ENCODE measurements around the gene ALDH1L1.
A peak's percentile ranks its signal among the peaks of the same experiment; 100 is the strongest.

ALDH1L1 gene

DNA sequence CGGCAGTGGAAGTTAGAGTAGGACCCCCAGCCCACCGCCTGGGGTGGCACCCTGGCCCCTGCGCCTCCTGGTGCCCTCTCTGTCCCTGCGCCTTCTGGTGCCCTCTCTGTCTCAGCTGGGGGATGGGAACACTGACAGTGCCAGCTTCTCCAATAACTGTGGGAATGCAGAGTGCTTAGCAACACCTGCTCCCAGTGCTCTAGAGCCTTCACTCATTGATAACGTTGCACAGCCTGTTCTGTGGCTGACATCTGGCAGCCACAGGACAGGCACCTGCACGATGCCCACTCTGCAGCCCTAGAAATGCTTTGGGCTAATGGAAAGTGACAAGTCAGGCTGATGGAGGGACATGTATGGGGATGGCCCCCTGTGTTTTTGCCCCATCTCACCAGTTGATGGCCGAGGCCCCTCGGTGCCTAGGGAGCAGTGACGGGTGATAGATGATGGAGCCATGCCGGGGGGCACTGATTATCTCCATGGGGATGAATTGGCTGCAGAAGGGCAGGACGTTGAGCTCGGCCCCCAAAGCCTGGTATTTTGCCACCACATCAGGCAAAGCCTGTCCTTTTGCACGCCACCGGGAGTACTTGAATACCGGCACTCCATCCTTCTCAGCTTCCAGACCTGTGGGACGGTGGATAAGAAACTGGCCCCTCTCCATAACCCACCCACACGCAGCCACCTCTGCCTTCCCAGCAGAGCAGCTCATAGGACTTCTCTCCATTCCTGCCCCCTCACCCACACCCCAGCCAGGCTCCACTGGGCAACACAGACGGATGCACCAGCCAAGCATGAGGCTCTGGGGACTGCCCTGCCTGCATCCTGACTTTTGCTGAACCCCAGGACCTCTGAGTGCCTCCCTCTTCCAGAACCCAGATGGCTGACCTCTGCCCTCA lies 22.1 kb downstream of the ALDH1L1 start:
- intact Hi-C loops (cut with DNase I) = no loop called here
- peak in 2 of 42 donors; percentile 20 to 31 for DNase-seq

DNA sequence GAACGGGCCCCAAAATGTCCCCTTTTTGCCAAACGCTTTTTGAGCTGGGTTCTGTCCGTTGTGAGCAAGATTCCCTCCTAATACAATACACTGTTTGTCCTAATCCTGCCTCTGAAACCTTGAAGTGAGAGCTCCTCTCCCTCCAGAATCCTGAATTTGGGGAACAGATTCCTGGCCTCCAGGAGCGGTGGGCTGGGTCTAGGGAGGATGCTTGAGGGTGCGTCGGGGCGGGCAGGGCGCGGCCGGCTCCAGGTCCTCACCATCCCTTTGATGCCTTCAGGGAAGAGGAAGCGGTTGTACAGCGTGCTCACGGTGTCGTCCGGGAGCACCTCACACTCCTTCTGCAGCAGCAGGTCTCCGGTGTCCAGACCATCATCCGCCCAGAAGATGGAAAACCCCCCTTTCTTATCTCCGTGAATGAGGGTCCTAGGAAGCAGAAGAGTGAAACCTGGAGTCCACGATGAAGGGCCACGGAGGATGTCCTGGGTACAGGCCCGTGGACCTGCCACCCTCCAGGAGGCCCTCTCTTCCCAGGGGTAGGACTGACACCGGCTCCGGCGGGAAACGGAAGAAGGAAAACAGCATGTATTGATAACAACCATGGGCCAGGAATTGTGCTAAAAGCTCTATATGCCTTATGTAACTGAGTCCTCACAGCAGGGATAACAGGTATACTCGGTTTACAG lies 23.2 kb downstream of the ALDH1L1 start:
- DNase-seq = peak in 2 of 42 donors; percentile 15 to 31
- intact Hi-C loops (cut with DNase I) = no loop called here

DNA sequence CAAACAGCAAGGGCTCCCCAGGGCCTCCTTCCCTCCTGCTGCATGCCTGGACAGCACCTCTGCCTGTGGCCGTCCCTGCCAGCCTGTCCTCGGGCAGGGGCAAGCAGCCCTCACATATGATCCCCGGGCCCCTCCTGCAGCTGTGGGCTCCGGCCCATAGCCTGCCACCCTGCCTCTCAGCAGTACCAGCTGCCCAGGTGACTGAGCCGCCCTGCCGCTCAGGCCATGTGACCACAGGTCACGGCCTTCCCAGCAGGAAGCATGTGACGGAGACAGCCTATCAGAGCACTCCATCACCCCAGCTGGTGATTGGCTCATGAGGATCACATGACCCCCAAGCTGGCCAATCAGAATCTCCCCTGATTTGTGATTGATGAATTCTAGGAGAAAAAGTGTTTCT lies 23.9 kb downstream of the ALDH1L1 start:
- intact Hi-C loops (cut with DNase I) = no loop called here
- peak in 3 of 42 donors; percentile 5 to 40 (median 32) for DNase-seq

DNA sequence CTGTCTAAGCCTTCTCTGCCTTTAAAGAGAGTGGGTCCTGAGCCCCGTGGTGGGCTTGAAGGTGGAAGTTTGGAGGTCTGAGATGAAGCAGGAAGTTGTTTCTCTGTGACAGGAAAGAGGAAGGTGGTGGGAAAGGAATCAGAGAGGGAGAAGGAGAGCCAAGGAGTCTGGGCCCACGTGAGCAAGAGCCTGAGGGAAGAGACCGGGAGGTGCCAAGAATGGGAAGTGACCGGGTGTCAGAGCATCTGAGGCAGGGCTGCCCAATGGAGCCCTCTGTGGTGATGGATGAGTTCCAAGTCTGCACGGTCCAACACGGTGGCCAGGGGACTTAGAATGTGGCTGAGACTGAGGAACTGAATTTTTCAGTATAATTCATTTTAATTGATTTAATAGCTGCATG lies 24.6 kb downstream of the ALDH1L1 start:
- DNase-seq = peak in 3 of 42 donors; percentile 8 to 37 (median 15)
- intact Hi-C loops (cut with DNase I) = no loop called here

DNA sequence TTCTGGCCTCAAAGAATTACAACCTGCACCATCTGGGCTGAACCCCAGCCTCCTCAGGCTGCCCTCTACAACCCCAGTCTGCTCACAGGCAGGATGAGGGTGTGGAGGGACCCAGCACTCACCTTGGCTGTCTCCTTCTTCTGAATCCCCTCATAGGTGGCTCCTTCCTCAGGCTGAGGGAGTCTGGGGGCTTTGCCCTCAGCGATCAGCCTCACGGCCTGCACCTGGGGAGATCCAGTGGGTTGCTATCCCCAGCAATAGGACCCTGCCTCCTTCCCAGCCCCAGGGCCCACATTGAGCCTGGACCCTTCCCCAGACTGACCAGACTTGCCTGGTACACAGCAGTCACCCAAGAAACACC lies 25.1 kb downstream of the ALDH1L1 start:
- intact Hi-C loops (cut with DNase I) = no loop called here
- peak in 3 of 42 donors; percentile 3 to 8 (median 6) for DNase-seq

DNA sequence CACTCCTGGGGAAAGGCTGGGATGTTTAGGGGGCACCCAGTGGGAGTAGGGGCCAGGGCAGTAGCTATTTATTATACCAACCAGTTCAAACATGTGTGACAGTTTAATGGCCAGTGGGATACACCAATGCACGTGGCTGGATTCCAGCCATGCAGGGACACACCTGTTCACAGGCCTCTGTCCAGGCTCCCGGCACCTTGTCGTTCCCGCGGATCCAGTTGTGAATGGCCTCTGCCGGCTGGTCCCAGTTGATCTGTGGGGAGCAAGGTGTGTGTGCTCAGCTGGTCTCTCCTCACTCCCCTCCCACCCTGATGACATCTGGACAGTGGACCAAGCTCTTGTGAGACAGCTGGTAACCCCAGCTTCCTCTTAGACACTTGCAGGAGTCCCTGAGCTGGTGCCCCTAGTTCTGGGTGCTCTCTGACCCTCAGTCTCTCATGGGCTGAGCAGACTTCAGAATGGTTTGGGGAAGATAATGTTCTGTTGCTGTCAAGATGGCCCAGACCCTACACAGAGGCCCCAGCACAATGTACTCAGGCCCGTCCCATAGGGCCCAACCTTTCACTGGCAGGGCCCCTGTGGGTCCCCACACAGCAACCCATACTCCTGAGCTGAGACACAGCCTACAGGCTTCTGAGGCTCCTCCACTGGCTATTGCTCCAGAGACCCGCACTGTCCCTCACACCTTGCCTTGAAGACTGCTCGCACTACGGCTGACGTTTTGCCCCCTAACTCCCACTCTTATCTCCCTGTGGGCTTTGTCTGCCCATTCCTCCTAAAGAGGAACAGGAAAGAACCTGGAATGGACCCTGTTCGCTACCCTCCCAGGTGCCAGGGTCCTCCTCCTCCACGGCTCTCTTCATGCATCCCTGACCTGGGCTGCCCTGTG lies 25.8 kb downstream of the ALDH1L1 start:
- intact Hi-C loops (cut with DNase I) = no loop called here
- peak in 3 of 42 donors; percentile 12 to 35 (median 20) for DNase-seq

DNA sequence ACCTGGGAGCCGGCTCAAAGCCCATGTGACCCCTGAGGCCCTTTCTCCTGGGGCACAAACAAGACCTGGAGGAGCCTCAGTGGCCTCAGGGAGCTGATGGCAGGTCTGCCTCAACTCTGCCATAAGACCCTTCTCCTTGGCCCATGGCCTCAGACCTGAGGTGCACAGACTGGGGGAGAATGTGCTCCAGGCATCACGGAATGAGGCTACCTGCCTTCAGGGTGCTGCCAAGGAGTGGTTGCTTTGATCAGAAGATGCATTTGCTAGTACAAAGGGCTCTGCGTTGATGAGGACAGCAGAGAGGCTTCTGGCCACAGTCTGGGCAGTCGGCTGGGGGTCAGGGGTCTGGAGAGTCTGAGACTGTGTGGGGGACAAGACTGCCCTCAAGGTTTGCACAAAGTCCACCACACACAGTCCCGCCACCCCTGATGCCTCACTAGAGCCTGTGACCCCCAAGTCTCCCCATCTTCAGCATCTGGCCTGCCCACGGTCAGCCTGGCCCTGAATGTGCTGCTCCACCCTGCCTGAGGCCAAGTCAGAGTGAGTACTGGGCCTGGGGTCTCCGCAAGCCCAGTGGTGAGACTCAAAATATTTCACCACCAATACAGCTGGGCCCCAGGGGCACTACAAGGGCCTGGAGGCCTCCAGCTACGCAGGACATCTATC lies 26.6 kb downstream of the ALDH1L1 start:
- DNase-seq = peak in 3 of 42 donors; percentile 3 to 31 (median 27)
- intact Hi-C loops (cut with DNase I) = no loop called here

DNA sequence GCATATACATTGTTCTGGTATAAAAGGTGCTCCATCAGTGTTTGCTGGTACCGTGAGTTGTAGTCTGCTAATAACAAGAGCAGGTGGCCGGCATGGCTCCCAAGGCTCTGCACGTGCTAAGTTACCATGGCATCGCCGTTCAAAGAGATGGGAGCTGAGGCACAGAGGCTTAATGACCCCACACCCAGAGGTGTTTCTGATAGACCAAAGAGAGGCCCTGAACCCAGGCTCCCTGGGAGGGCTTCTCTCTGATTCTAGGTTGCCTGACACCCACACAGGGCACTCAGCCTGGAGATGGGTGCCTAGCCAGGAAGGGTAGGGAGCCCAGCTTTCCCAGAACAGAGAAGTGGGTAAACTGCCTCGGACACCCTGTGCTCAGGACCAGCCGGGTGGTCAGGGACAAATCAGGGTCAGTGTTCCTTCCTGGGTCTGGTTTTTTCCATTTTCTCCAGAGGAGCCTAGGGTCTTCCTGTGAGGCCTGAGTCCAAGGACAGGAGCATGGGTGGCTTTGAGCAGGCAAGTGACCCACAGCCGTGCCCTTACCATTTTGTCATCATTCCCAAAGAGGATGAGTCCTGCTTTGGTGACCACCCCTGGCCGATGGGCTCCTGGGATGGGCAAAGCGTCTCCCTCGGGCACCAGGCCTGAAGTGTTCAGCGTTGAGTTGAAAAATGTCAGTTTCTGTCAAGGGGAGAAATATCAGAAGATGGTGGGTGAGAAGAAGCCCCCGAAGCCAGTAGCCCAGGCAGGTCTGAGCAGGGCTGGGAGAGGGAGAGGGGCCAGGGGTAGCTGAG lies 27.3 kb downstream of the ALDH1L1 start:
- DNase-seq = peak in 4 of 42 donors; percentile 6 to 31 (median 20)

DNA sequence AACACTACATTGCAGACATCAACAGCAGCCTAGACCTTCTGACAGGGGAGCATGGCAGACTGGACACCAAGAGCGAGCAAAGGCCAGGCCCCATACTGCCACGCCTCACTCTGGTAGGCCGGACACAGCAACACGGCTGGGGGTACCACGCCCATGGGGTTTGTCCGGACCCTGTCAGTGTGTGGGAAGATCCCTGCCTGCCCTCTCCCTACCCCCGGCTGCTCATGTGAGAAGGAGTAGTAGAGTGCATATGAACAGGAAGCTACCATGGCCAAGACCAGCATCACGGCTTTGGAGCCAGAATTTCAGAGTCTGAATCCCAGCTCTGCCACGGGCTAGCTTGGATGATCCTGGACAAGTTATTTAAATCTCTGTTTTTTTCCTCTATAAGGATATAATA lies 27.9 kb downstream of the ALDH1L1 start:
- DNase-seq = peak in 4 of 42 donors; percentile 4 to 33 (median 12)
- intact Hi-C loops (cut with DNase I) = no loop called here

More for the DNA sequence above, 27.3 kb downstream of the ALDH1L1 start:
- intact Hi-C loops (cut with DNase I) = no loop called here

DNA sequence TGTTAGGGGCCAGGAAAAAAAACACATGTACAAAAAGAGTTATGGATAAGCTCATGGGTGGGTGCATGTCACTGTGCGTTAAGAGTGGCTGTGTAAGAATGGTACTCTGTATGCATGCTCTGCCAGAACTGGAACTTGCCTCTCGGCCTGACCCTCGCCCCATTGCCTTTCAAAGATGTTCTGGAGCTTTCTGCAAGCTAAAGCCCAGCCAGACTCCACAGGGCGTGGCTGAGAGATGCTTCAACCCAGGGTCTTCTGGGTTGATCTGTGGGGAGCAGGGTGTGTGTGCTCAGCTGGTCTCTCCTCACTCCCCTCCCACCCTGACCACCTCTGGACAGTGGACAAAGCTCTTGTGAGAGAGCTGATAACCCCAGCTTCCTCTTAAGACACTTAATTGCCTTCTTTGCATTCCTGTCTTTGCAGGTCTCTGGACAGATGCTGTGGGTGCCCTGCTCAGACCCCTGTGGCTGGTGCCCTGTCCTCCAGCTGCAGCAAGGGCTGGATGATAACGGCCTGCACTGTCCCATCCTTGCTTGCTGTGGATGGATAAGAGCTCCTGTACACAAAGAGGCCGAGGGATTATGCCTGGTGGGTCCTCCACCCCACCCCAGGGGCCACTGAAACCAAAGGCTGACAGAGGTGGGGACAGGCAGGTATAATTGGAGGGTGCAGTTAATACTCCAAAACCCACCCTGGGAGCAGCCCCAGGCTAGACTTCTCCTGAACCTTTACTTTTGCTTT lies 28.7 kb downstream of the ALDH1L1 start:
- intact Hi-C loops (cut with DNase I) = no loop called here
- peak in 5 of 42 donors; percentile 4 to 35 (median 13) for DNase-seq

DNA sequence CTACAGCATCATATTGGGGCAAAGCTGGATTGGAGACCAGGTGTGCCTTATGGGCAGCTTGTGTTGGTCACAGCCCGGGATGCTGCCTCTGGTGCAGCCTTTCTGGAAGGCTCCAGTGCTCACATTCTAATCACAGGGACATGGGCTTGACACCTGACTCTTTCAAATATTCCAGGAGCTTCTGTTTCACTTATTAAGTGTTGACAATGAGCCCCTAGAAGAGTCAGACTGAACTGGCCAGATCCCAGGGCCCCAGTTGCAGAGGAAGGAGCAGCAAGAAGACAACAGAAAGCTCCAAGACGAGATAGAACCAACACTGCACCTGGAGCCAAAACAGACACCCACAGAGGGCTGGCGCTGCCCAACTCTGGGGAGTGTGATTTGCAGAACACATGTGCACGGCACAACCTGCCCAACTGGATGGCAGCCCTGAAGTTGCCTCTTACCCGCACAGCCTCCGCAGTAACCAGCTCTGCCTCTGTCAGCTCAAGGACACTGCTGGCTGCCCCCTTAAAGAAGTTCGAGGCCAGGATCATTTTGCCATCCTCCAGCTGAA lies 30.3 kb downstream of the ALDH1L1 start:
- peak in 9 of 42 donors; percentile 0 to 30 (median 15) for DNase-seq

DNA sequence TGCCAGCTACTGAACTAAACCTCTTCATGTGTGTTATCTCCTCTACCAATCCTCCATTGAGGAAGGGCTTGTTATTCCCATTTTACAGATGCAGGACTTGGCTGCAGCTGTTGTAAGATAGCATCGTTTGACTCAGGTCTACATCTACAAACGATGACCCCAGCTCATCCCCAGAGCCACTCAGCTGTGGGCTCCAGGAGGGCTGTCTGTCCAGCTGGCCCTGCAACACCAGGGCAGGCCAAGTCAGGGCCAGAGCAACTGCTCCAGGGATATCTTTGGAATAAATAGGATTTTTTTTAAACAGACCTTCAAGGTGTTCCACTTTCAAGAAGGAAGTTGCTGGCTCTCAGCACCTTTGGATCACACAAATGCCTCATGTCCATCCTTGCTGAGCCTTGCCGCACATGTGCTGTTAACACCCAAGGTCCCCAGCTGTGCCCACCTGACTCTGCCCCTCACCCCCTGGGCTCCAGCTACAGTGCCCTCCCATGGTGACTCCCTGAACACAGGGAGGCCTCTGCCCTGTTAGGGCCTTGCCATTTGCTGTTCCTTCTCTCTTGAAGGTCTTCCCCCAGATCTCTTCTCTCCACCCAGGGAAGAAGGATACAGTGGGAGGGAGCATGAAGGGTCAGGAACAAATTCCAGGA lies 31.0 kb downstream of the ALDH1L1 start:
- intact Hi-C loops (cut with DNase I) = no loop called here
- peak in 5 of 42 donors; percentile 7 to 39 (median 18) for DNase-seq

More for the DNA sequence above, 30.3 kb downstream of the ALDH1L1 start:
- intact Hi-C loops (cut with DNase I) = no loop called here

DNA sequence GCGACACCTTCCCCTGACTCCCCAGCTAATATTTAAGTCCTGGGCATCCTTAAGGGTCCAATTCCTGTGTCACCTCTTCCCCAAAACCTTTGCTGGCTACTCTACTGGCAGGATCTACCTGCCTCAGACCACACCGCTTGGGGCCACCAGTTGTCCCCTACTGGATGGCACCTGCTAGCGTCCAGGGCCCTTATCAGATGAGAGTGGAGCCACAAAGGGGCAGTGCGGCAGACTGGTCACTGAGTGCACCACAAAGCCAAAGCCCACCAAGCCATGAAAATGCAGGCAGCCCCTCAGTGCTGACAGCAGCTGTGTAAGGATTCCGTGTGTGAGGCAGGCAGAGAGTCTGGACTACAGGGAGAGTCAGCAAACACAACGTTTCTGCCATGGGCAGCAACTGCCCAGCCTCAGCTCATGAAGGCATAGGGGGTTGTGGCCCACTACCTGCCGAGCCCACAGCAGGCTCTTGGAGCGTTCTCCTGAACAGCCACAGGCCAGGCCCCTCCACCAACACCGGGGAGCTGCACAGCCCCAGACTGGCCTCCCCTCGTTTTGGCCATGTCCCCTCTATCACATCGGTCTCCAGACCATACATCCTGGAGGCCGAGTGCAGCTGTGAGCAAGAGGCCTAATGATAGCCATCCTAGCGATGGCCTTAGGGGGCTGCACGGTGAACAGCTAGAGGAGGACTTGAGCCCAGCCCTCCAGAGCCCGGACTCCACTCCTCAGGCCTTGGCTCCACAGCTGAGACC lies 32.3 kb downstream of the ALDH1L1 start:
- peak in 11 of 42 donors; percentile 0 to 38 (median 14) for DNase-seq
- intact Hi-C loops (cut with DNase I) = no loop called here

DNA sequence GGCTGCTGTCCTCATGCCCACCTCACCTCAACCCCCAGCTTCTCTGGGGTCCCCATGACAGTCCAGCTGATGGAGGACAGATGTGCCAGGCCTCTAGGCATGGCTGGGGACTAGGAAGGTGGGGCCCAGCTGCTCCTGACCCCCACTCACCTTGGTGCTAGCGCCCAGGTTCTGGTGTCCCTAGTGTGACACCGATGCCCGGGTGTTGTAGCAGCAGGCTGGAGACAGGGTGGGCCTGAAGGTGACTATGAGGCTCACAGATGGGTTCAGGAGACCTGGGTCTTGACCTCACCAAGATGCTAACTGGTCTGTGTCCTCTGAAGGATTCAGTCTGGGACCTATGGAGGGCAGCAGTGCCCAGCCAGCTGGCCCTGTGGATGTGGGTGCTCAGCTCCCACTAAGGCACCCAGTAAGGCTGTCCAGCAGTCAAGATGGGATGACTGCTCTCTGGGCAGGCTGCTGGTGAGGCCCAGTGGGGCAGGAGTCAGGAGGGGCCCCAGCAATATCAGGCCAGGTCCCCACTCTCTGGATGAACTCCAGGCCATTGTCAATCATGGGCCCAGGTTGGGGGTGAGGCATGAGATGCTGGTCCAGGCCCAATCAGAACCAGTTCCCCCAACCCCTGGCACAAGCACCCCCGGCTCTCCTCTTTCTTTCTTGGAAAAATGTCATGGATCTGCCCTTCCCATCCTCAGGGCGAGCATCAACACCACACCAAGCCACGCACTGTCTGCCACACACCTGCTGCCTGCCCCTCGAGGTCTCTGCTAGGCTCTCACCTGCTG lies 33.0 kb downstream of the ALDH1L1 start:
- intact Hi-C loops (cut with DNase I) = no loop called here
- DNase-seq = peak in 12 of 42 donors; percentile 0 to 36 (median 10)

Measured in head of caudate nucleus (tissue), 42 donors.